Measurements from ENCODE around the gene PMF1. TPM values are rescaled to one million over a fixed set of nuclear protein-coding genes. Genes with fewer than 3 reads are reported as not detected.

PMF1 gene
- total and polyA plus RNA-seq, 2 experiments from 2014 or later: 112 to 118 TPM

- TF ChIP-seq REST (IDR thresholded peaks at IDR 0.05; ENCODE audit: unreplicated experiment) (no peak), ZNF331 (CRISPR knock-in tag; IDR thresholded peaks at IDR 0.05; ENCODE audit: low read depth) (no peak), JUNB (IDR thresholded peaks at IDR 0.05; ENCODE audit: unreplicated experiment) (no peak), ETS1 (IDR thresholded peaks at IDR 0.05) (no peak), NANOG (IDR thresholded peaks at IDR 0.05; ENCODE audit: borderline replicate concordance) (no peak)
Observed at GRCh38 chr1:156242738-156243137, 29.9 kb downstream of the PMF1 start (continued).

GRCh38 chr1:156244126-156244525, 31.3 kb downstream of the PMF1 start:
- Histone ChIP-seq H2AFZ (no peak overlapping the region), H3K4me3 (no peak overlapping the region), H3K79me2 (replicated peaks; ENCODE audit: insufficient read depth) (no peaks in the 10 kb centered on the region), H3K36me3 (ENCODE audit: insufficient read depth) (no peaks in the 10 kb centered on the region), H3K27ac (ENCODE audit: low read depth) (no peak overlapping the region), H3K27me3 (ENCODE audit: insufficient read depth) (no peaks in the 10 kb centered on the region), H3K4me1 (ENCODE audit: insufficient read depth) (peaks cover 33% of the 10 kb centered on the region), H3K4me2 (no peak overlapping the region), H3K9me2 (ENCODE audit: insufficient read depth) (no peaks in the 10 kb centered on the region), H3F3A (replicated peaks; ENCODE audit: low read depth) (peaks cover 15% of the 10 kb centered on the region), H4K20me1 (replicated peaks; ENCODE audit: insufficient read depth) (no peaks in the 10 kb centered on the region)
- Mint-ChIP-seq H3K36me3 (ENCODE audit: low read depth) (peaks cover 11% of the 10 kb centered on the region), H3K27me3 (ENCODE audit: insufficient read depth, low read depth, poor library complexity) (peaks cover 22% of the 10 kb centered on the region), H3K4me3 (no peak overlapping the region), H3K27ac (no peak overlapping the region), H3K4me1 (peaks cover 29% of the 10 kb centered on the region), H3K9me3 (no peaks in the 10 kb centered on the region)
- DNase-seq (ENCODE audit: low spot score) (no peak), ATAC-seq (no peak)
- no peak for TF ChIP-seq POLR2AphosphoS5 (IDR thresholded peaks at IDR 0.05; ENCODE audit: low read depth)
- no peak for TF ChIP-seq ZNF462 (CRISPR knock-in tag; IDR thresholded peaks at IDR 0.05)
